Mucosa of stomach (tissue), 1 donor: ENCODE measurements around the gene PPP1R14C.

Source experiments
- H3K27me3 ChIP-seq: one replicate; pipeline ENCODE4 v1.7.0; 2013; ENCODE audit warnings: mild to moderate bottlenecking, low read length; ENCODE audit not compliant: control insufficient read depth, insufficient read depth
- H3K36me3 ChIP-seq: one replicate; pipeline ENCODE4 v1.7.0; 2013; ENCODE audit warnings: low read length; ENCODE audit not compliant: control insufficient read depth, insufficient read depth
- H3K4me1 ChIP-seq: one replicate; pipeline ENCODE4 v1.7.0; 2013; ENCODE audit warnings: mild to moderate bottlenecking, low read length; ENCODE audit not compliant: control insufficient read depth, insufficient read depth
- H3K4me3 ChIP-seq: one replicate; pipeline ENCODE4 v1.7.0; 2013; ENCODE audit warnings: low read length
- H3K9ac ChIP-seq: one replicate; pipeline ENCODE4 v1.7.0; 2013; ENCODE audit warnings: mild to moderate bottlenecking, low read length, moderate library complexity
- H3K9me3 ChIP-seq: one replicate; pipeline ENCODE4 v1.7.0; 2013; ENCODE audit warnings: mild to moderate bottlenecking, low read length, moderate library complexity; ENCODE audit not compliant: control insufficient read depth
- donor health status: Pancreatic carcinoma.

Gene PPP1R14C, protein sequence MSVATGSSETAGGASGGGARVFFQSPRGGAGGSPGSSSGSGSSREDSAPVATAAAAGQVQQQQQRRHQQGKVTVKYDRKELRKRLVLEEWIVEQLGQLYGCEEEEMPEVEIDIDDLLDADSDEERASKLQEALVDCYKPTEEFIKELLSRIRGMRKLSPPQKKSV

GRCh38 chr6:150142670-150143515, at the start of gene PPP1R14C:
TSS of gene PPP1R14C (plus strand) at chr6:150143044. CDS start at chr6:150143193, 149 bp downstream.
- Histone ChIP-seq H3K4me1 (no peaks in the 10 kb centered on the region), H3K36me3 (no peaks in the 10 kb centered on the region), H3K9me3 (no peaks in the 10 kb centered on the region), H3K27me3 (peaks cover 75% of the 10 kb centered on the region), H3K4me3 (no peak within 1 kb of the TSS), H3K9ac (no peak within 1 kb of the TSS)

- H3K4me3 ChIP-seq, result no peak overlapping the region
- H3K27me3 ChIP-seq, result peaks cover 22% of the 10 kb centered on the region
- H3K9me3 ChIP-seq, result no peaks in the 10 kb centered on the region
- H3K36me3 ChIP-seq, result no peaks in the 10 kb centered on the region
- H3K4me1 ChIP-seq, result no peaks in the 10 kb centered on the region
- no peak overlapping the region for H3K9ac ChIP-seq
These were observed 49.4 kb upstream of the PPP1R14C start for GRCh38 chr6:150093397-150093796.

- no peaks in the 10 kb centered on the region for H3K9me3 ChIP-seq
- no peak overlapping the region for H3K9ac ChIP-seq
- H3K27me3 ChIP-seq, result peaks cover 24% of the 10 kb centered on the region
- no peaks in the 10 kb centered on the region for H3K4me1 ChIP-seq
- H3K4me3 ChIP-seq, result no peak overlapping the region
- no peaks in the 10 kb centered on the region for H3K36me3 ChIP-seq
These were observed 44.7 kb upstream of the PPP1R14C start for GRCh38 chr6:150098155-150098554.

DNA sequence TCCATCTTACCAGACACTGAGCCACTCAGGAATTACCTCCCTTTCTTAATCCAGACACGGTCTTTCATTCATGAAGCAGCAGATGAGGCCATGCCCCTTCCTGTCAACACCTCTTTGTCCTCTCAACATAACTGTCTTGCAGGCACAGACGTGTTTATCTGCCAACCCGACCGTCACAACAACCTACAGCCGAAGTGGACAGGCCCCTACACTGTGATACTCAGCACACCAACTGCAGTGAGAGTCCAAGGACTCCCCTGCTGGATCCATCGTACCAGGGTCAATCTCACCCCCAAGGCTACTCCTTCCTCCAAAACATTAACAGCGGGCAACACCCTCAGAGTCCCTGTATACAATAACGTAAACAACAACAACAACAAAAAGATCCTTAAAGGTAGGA, 43.3 kb upstream of the PPP1R14C start:
- H3K9ac ChIP-seq, result no peak overlapping the region
- H3K4me3 ChIP-seq, result no peak overlapping the region
- H3K27me3 ChIP-seq, result peaks cover 20% of the 10 kb centered on the region
- no peaks in the 10 kb centered on the region for H3K9me3 ChIP-seq
- no peaks in the 10 kb centered on the region for H3K36me3 ChIP-seq
- H3K4me1 ChIP-seq, result no peaks in the 10 kb centered on the region

GRCh38 chr6:150099953-150100352, 42.9 kb upstream of the PPP1R14C start:
- Histone ChIP-seq H3K27me3 (peaks cover 16% of the 10 kb centered on the region), H3K9me3 (no peaks in the 10 kb centered on the region)

GRCh38 chr6:150100745-150101144, 42.1 kb upstream of the PPP1R14C start:
- peaks cover 12% of the 10 kb centered on the region for H3K27me3 ChIP-seq
- no peak overlapping the region for H3K4me3 ChIP-seq
- H3K4me1 ChIP-seq, result no peaks in the 10 kb centered on the region
- no peaks in the 10 kb centered on the region for H3K9me3 ChIP-seq
- H3K36me3 ChIP-seq, result no peaks in the 10 kb centered on the region
- H3K9ac ChIP-seq, result no peak overlapping the region

More at GRCh38 chr6:150099953-150100352, 42.9 kb upstream of the PPP1R14C start:
- Histone ChIP-seq H3K36me3 (no peaks in the 10 kb centered on the region), H3K9ac (no peak overlapping the region), H3K4me3 (no peak overlapping the region), H3K4me1 (no peaks in the 10 kb centered on the region)

GRCh38 chr6:150102750-150103270, 40.0 kb upstream of the PPP1R14C start:
- Histone ChIP-seq H3K9ac (no peak overlapping the region), H3K27me3 (peaks cover 7% of the 10 kb centered on the region), H3K9me3 (no peaks in the 10 kb centered on the region), H3K4me3 (no peak overlapping the region), H3K36me3 (no peaks in the 10 kb centered on the region), H3K4me1 (no peaks in the 10 kb centered on the region)

DNA sequence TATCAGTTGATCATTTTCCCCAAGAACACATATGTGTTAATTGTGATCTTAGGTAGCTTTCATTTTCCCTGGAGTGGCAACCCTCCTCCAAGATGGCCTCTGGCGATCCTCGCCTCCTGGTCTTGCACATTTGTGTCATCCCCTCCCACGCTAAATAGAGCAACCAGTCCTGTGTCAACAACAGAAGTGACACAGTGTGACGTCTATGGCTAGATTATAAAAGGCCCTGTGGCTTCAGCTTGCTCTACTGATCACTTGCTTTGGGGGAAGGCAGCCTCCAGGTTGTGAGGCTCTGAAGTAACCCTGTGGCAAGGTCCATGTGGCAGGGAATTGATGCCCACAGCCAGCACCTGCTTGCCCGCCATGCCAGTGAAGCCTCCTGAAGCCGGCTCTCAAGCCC, 30.6 kb upstream of the PPP1R14C start:
- H3K27me3 ChIP-seq, result no peaks in the 10 kb centered on the region
- H3K4me1 ChIP-seq, result no peaks in the 10 kb centered on the region
- no peak overlapping the region for H3K4me3 ChIP-seq
- no peak overlapping the region for H3K9ac ChIP-seq
- H3K36me3 ChIP-seq, result no peaks in the 10 kb centered on the region
- H3K9me3 ChIP-seq, result no peaks in the 10 kb centered on the region

DNA sequence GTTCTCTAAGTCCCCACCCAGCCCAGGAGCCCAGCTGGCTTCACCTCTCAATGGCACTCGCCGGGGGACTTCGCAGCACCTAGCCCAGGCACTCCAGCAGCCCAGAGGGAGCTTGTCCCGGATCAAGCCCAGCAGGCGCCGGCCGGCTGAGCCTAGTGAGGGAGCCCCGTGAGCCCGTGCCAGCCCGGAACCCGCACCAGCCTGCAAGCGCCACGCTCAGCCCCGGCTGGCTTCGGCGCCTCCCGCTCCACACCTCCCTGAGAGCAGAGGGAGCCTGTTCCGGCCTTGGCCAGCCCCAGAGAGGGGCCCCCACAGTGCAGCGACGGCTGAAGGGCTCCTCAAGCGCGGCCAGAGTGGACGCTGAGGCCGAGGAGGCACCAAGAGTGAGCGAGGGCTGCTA, 27.1 kb upstream of the PPP1R14C start:
- Histone ChIP-seq H3K27me3 (no peaks in the 10 kb centered on the region), H3K9ac (no peak overlapping the region), H3K9me3 (no peaks in the 10 kb centered on the region), H3K36me3 (no peaks in the 10 kb centered on the region), H3K4me3 (no peak overlapping the region), H3K4me1 (no peaks in the 10 kb centered on the region)

GRCh38 chr6:150116200-150116800, 26.5 kb upstream of the PPP1R14C start:
- H3K9ac ChIP-seq, result no peak overlapping the region
- H3K9me3 ChIP-seq, result no peaks in the 10 kb centered on the region
- no peaks in the 10 kb centered on the region for H3K36me3 ChIP-seq
- H3K4me1 ChIP-seq, result no peaks in the 10 kb centered on the region
- no peaks in the 10 kb centered on the region for H3K27me3 ChIP-seq
- H3K4me3 ChIP-seq, result no peak overlapping the region

DNA sequence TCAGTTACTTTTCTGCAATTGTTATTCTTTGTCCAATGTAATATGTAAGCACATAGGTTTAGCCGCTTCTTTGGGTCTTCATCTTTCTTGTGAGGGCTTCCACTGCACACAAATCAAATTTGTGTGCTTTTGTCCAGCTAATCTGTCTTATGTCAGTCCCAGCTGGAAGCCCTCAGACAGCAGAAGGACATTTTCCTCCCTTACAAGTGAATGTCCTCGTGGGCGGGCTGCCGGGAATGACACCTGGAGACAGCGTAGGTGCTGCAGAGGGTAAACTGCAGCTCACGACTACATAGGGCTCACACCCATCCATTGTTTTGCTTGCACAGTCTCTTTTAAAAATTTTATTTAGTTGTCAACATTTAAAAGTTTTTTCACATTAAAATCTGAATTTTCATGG, 24.6 kb upstream of the PPP1R14C start:
- no peaks in the 10 kb centered on the region for H3K9me3 ChIP-seq

GRCh38 chr6:150118627-150119026, 24.2 kb upstream of the PPP1R14C start:
- Histone ChIP-seq H3K27me3 (no peaks in the 10 kb centered on the region), H3K9me3 (no peaks in the 10 kb centered on the region), H3K9ac (no peak overlapping the region), H3K4me1 (no peaks in the 10 kb centered on the region), H3K36me3 (no peaks in the 10 kb centered on the region), H3K4me3 (no peak overlapping the region)

More for the DNA sequence above, 24.6 kb upstream of the PPP1R14C start:
- no peaks in the 10 kb centered on the region for H3K4me1 ChIP-seq
- no peaks in the 10 kb centered on the region for H3K27me3 ChIP-seq
- H3K36me3 ChIP-seq, result no peaks in the 10 kb centered on the region
- no peak overlapping the region for H3K4me3 ChIP-seq
- H3K9ac ChIP-seq, result no peak overlapping the region
